ENCODE data around the gene NT5C2.

NT5C2 gene

GRCh38 chr10:103054621-103055020 is 138.5 kb downstream of the NT5C2 start:
- no peak for FAIRE-seq

GRCh38 chr10:103053659-103054581 is 139.2 kb downstream of the NT5C2 start:
- no peak for FAIRE-seq

- FAIRE-seq = no peak
Measured at GRCh38 chr10:103049237-103049636, 143.8 kb downstream of the NT5C2 start.

GRCh38 chr10:103047381-103047780 is 145.7 kb downstream of the NT5C2 start:
- FAIRE-seq = no peak

GRCh38 chr10:103045961-103046360 is 147.1 kb downstream of the NT5C2 start:
- FAIRE-seq = no peak

GRCh38 chr10:103044942-103045489 is 148.1 kb downstream of the NT5C2 start:
- FAIRE-seq = peak; percentile 46

- no peak for FAIRE-seq
Measured at GRCh38 chr10:103042908-103043307, 150.2 kb downstream of the NT5C2 start.

- FAIRE-seq = no peak
Measured at GRCh38 chr10:103042129-103042528, 150.9 kb downstream of the NT5C2 start.

- FAIRE-seq = no peak
Measured at GRCh38 chr10:103041391-103041790, 151.7 kb downstream of the NT5C2 start.

- no peak for FAIRE-seq
Measured at GRCh38 chr10:103040418-103040817, 152.7 kb downstream of the NT5C2 start.

- no peak for FAIRE-seq
Measured at GRCh38 chr10:103038570-103038969, 154.5 kb downstream of the NT5C2 start.
